Osteoblast (primary cell): ENCODE results near the gene HOXC10. TPM values are rescaled to one million over a fixed set of nuclear protein-coding genes. Genes with fewer than 3 reads are reported as not detected.
A peak's percentile ranks its signal among the peaks of the same experiment; 100 is the strongest.

Source experiments
- DNase-seq: peaks from one replicate; pipeline ENCODE4 v3.0.0; 2011; ENCODE audit warnings: low spot score, mixed read lengths; ENCODE audit not compliant: insufficient read length; ENCODE audit errors: missing footprints
- H2AFZ ChIP-seq: 2 replicates; pipeline ENCODE4 v1.6.0; 2011; ENCODE audit warnings: mild to moderate bottlenecking, low read length
- H3K27ac ChIP-seq: 2 replicates; pipeline ENCODE4 v1.5.1; 2011; ENCODE audit warnings: mild to moderate bottlenecking, low read depth, low read length, moderate library complexity
- H3K27me3 ChIP-seq: 2 replicates; pipeline ENCODE4 v1.6.0; 2012; ENCODE audit warnings: mild to moderate bottlenecking, control low read depth, inconsistent platforms, low read length, moderate library complexity; ENCODE audit not compliant: insufficient read depth
- H3K36me3 ChIP-seq: 2 replicates; pipeline ENCODE4 v1.5.1; 2011; ENCODE audit warnings: mild to moderate bottlenecking, low read length, control low read depth, moderate library complexity; ENCODE audit not compliant: insufficient read depth
- H3K4me1 ChIP-seq: 2 replicates; pipeline ENCODE4 v1.5.1; 2011; ENCODE audit warnings: mild to moderate bottlenecking, low read length, control low read depth, moderate library complexity; ENCODE audit not compliant: insufficient read depth
- H3K4me2 ChIP-seq: 2 replicates; pipeline ENCODE4 v1.6.0; 2011; ENCODE audit warnings: mild to moderate bottlenecking, low read length; ENCODE audit not compliant: insufficient read depth
- H3K4me3 ChIP-seq: fragments of 200-600 bp; sonication (generic); 3 replicates; pipeline ENCODE4 v1.5.1; 2012; ENCODE audit warnings: mild to moderate bottlenecking, low read length, inconsistent platforms; ENCODE audit not compliant: insufficient read depth
- H3K79me2 ChIP-seq: 2 replicates; pipeline ENCODE4 v1.6.0; 2012; ENCODE audit warnings: mild to moderate bottlenecking, low read length, control low read depth, inconsistent platforms; ENCODE audit not compliant: insufficient read depth
- H3K9me3 ChIP-seq: 2 replicates; pipeline ENCODE4 v1.5.1; 2011; ENCODE audit warnings: low read depth, low read length, control low read depth
- H4K20me1 ChIP-seq: 2 replicates; pipeline ENCODE4 v1.6.0; 2012; ENCODE audit warnings: mild to moderate bottlenecking, low read length, control low read depth; ENCODE audit not compliant: insufficient read depth
- total RNA-seq: library from RNA; depleted of rRNA; stranded (reverse); fragments of >200 nt; gene quantifications from 2 replicates; pipeline ENCODE4 v1.2.3, GENCODE V29; 2012
- TF ChIP-seq, protein P1 (sequence below): IDR thresholded peaks from 2 replicates; pipeline ENCODE4 v1.5.1; 2011; ENCODE audit warnings: mild to moderate bottlenecking, low read depth, low read length, moderate library complexity; ENCODE audit errors: extremely low read depth

The HOXC10 gene
- total RNA-seq, 1 donor = 11.2 TPM

DNA sequence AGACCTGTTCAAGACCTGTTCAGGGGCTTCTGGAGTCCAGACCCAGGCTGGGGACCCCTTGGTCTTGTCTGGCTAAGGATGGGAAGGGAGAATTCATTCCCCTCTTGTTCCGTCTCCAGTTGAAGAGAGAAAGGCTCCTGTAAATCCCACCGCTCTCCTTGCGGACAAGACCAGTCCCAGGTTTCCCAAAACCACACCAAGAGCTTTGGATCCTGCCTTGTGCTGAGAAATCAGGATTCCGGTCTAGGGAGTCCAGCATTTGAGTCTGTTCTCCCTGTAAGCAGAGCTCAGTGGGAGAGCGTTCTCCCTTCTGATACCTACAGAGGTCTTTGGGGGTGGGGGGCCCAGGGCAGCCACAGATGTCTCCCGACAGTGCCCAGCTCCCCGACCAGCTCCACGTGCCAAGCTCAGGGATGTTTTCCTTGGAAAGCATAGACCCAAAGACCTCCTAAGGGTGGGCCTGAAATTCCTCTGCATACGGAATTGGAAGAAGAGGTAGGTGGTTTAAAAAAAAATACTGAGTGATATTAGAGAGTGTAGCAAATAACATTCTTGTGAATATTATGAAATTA is 44.4 kb upstream of the HOXC10 start:
- Histone ChIP-seq H3K4me2 (no peak overlapping the region), H3K4me3 (no peak overlapping the region), H4K20me1 (peaks cover 2% of the 10 kb centered on the region), H3K9me3 (no peaks in the 10 kb centered on the region), H2AFZ (no peak overlapping the region), H3K27me3 (peaks cover 98% of the 10 kb centered on the region), H3K36me3 (no peaks in the 10 kb centered on the region), H3K79me2 (no peaks in the 10 kb centered on the region), H3K4me1 (no peaks in the 10 kb centered on the region), H3K27ac (no peak overlapping the region)
- peak; percentile 63 for DNase-seq
- TF ChIP-seq, protein P1, sequence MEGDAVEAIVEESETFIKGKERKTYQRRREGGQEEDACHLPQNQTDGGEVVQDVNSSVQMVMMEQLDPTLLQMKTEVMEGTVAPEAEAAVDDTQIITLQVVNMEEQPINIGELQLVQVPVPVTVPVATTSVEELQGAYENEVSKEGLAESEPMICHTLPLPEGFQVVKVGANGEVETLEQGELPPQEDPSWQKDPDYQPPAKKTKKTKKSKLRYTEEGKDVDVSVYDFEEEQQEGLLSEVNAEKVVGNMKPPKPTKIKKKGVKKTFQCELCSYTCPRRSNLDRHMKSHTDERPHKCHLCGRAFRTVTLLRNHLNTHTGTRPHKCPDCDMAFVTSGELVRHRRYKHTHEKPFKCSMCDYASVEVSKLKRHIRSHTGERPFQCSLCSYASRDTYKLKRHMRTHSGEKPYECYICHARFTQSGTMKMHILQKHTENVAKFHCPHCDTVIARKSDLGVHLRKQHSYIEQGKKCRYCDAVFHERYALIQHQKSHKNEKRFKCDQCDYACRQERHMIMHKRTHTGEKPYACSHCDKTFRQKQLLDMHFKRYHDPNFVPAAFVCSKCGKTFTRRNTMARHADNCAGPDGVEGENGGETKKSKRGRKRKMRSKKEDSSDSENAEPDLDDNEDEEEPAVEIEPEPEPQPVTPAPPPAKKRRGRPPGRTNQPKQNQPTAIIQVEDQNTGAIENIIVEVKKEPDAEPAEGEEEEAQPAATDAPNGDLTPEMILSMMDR = no peak

DNA sequence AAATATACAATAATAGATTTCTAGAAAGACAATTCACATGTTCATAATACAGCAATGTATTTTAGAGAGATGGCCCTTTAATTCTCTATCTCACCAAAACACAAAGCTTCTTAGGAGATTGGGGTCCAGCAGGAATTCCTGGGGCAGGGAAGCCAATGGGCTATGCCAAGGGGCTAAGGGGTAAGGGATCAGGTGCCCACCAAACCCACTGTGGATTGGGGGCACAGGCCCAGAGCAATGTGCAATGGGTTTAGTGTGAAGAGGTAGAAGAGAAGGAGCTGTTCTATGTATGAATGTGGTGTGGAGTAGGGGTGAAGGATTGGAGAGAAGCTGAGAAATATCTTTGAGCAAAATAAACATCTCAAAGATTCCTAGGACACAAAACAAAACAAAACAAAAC is 43.8 kb upstream of the HOXC10 start:
- Histone ChIP-seq H3K9me3 (no peaks in the 10 kb centered on the region), H3K4me2 (no peak overlapping the region), H3K27ac (no peak overlapping the region), H2AFZ (no peak overlapping the region), H3K4me3 (no peak overlapping the region), H3K27me3 (peaks cover 98% of the 10 kb centered on the region), H3K36me3 (no peaks in the 10 kb centered on the region), H3K79me2 (no peaks in the 10 kb centered on the region), H3K4me1 (no peaks in the 10 kb centered on the region), H4K20me1 (peaks cover 2% of the 10 kb centered on the region)
- TF ChIP-seq, protein P1 = no peak
- DNase-seq = peak; percentile 49

DNA sequence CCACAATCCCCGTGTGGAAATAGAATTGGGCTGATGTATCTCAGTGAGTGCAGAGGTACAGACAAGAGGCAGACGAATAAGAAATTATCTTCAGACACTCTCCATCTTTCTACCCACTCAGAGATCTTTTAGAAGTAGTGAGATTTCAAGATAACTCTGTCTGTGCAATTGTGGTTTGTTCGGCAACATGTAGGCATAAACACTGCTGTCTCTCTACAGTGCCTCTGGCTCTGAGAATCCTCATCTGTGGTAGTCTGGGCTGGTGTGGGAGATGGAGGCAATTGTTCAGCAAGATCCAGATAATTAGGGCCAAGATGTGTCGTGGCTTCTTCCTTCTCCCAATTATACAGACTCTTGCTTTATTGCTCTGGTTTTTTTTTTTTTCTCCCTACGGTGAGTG is 43.2 kb upstream of the HOXC10 start:
- peaks cover 99% of the 10 kb centered on the region for H3K27me3 ChIP-seq
- H3K4me1 ChIP-seq = no peaks in the 10 kb centered on the region
- no peaks in the 10 kb centered on the region for H3K79me2 ChIP-seq
- TF ChIP-seq, protein P1 = no peak
- H2AFZ ChIP-seq = no peak overlapping the region
- no peak overlapping the region for H3K27ac ChIP-seq
- no peaks in the 10 kb centered on the region for H3K9me3 ChIP-seq
- H3K4me2 ChIP-seq = no peak overlapping the region
- H4K20me1 ChIP-seq = peaks cover 2% of the 10 kb centered on the region
- no peak overlapping the region for H3K4me3 ChIP-seq
- H3K36me3 ChIP-seq = no peaks in the 10 kb centered on the region
- DNase-seq = no peak

DNA sequence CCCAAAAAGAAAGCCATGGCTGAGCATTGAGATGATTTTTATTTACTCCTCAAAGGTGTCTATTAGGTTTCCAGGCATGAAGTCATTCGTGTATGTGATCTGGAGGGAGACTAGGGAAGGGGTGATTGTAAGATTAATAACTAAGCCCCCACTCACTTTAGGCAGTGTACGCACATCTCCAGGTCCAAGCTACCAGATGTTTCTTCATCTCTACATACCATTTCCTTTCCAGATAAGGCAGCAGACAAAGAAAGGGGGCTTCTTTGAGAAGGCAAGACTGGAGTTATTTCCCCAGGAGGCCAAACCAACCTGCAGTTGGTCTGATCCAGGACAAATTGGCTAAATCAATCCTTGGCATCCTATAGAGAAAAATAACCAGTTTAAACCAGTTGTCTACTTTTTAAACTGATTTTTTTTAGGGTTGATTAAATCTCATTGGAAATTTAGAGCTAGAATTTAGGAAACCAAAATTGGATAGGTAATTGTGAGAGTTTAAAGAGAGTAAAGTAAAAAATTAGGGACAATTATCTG is 42.4 kb upstream of the HOXC10 start:
- Histone ChIP-seq H3K4me2 (no peak overlapping the region), H3K36me3 (no peaks in the 10 kb centered on the region), H3K27me3 (peaks cover 99% of the 10 kb centered on the region), H3K4me1 (no peaks in the 10 kb centered on the region), H3K9me3 (no peaks in the 10 kb centered on the region), H2AFZ (no peak overlapping the region), H3K4me3 (no peak overlapping the region), H3K79me2 (no peaks in the 10 kb centered on the region), H3K27ac (no peak overlapping the region), H4K20me1 (peaks cover 2% of the 10 kb centered on the region)
- TF ChIP-seq, protein P1 = no peak
- no peak for DNase-seq
